SK-N-SH treated with all-trans-retinoic acid at 6 μM for 48 hours (cell line): ENCODE results near the gene AHSA1.
A peak's percentile ranks its signal among the peaks of the same experiment; 100 is the strongest.

Experiments
- ATAC-seq: fragments of 200-7000 bp; cut with Tn5 transposase; 3 replicates; pipeline ENCODE4 v1.9.1; 2020; ENCODE audit warnings: mild to moderate bottlenecking, moderate library complexity
- ARNTL ChIP-seq: fragments of 450-650 bp; formaldehyde crosslinking; IDR thresholded peaks from 2 replicates; pipeline ENCODE4 v1.5.0; 2020; ENCODE audit warnings: low read depth, mild to moderate bottlenecking, moderate library complexity, borderline replicate concordance
- CSDC2 ChIP-seq: fragments of 250-450 bp; sonication (Bioruptor Pico); IDR thresholded peaks from 2 replicates; pipeline ENCODE4 v1.5.0; 2020; ENCODE audit warnings: mild to moderate bottlenecking, moderate library complexity
- ESRRG ChIP-seq: fragments of 250-450 bp; sonication (Bioruptor Pico); IDR thresholded peaks from 2 replicates; pipeline ENCODE4 v1.6.1; 2021; ENCODE audit warnings: mild to moderate bottlenecking
- OSR1 ChIP-seq: fragments of 250-450 bp; sonication (Bioruptor Pico); IDR thresholded peaks from 2 replicates; pipeline ENCODE4 v1.8.0; 2022; ENCODE audit warnings: moderate library complexity, mild to moderate bottlenecking, inconsistent platforms
- POU6F1 ChIP-seq: fragments of 250-450 bp; sonication (Bioruptor Pico); IDR thresholded peaks from 2 replicates; pipeline ENCODE4 v1.8.0; 2021; ENCODE audit warnings: low read depth, mild to moderate bottlenecking, moderate library complexity, borderline replicate concordance
- RARB ChIP-seq: fragments of 250-450 bp; sonication (Bioruptor Pico); IDR thresholded peaks from 2 replicates; pipeline ENCODE4 v1.8.0; 2021; ENCODE audit warnings: mild to moderate bottlenecking, moderate library complexity
- SNAI2 ChIP-seq: fragments of 250-450 bp; sonication (Bioruptor Pico); IDR thresholded peaks from 2 replicates; pipeline ENCODE4 v1.5.0; 2020; ENCODE audit warnings: mild to moderate bottlenecking, moderate library complexity
- TCF4 ChIP-seq: fragments of 250-450 bp; sonication (Bioruptor Pico); IDR thresholded peaks from 2 replicates; pipeline ENCODE4 v1.8.0; 2021; ENCODE audit warnings: mild to moderate bottlenecking, moderate library complexity, borderline replicate concordance
- TOX ChIP-seq: fragments of 250-450 bp; sonication (Bioruptor Pico); IDR thresholded peaks from 2 replicates; pipeline ENCODE4 v1.8.0; 2021; ENCODE audit warnings: mild to moderate bottlenecking, moderate library complexity, borderline replicate concordance
- TSHZ2 ChIP-seq: fragments of 250-450 bp; sonication (Bioruptor Pico); IDR thresholded peaks from 2 replicates; pipeline ENCODE4 v1.5.0; 2020; ENCODE audit warnings: mild to moderate bottlenecking, moderate library complexity
- ZC3H10 ChIP-seq: fragments of 250-450 bp; sonication (Bioruptor Pico); IDR thresholded peaks from 2 replicates; pipeline ENCODE4 v1.5.1; 2021; ENCODE audit warnings: mild to moderate bottlenecking, moderate library complexity
- ZFP3 ChIP-seq: fragments of 250-450 bp; sonication (Bioruptor Pico); IDR thresholded peaks from 2 replicates; pipeline ENCODE4 v1.5.0; 2020; ENCODE audit warnings: mild to moderate bottlenecking, moderate library complexity
- ZFP30 ChIP-seq: fragments of 450-650 bp; formaldehyde crosslinking; IDR thresholded peaks from 2 replicates; pipeline ENCODE4 v1.5.0; 2022; ENCODE audit warnings: mild to moderate bottlenecking, moderate library complexity
- ZNF565 ChIP-seq: fragments of 450-650 bp; formaldehyde crosslinking; conservative IDR thresholded peaks from 2 replicates; pipeline ENCODE4 v1.5.0; 2020; ENCODE audit warnings: low read depth, mild to moderate bottlenecking, moderate library complexity
- ZNF8 ChIP-seq: fragments of 450-650 bp; formaldehyde crosslinking; IDR thresholded peaks from 2 replicates; pipeline ENCODE4 v1.5.0; 2020; ENCODE audit warnings: mild to moderate bottlenecking, moderate library complexity
- TF ChIP-seq, protein P1 (sequence below): fragments of 250-450 bp; sonication (Bioruptor Pico); IDR thresholded peaks from 2 replicates; pipeline ENCODE4 v1.5.1; 2021; ENCODE audit warnings: mild to moderate bottlenecking, moderate library complexity
- TF ChIP-seq, protein P2 (sequence below): fragments of 250-450 bp; sonication (Bioruptor Pico); IDR thresholded peaks from 2 replicates; pipeline ENCODE4 v1.8.0; 2020; ENCODE audit warnings: mild to moderate bottlenecking, moderate library complexity, borderline replicate concordance
- TF ChIP-seq, protein P3 (sequence below): fragments of 250-450 bp; sonication (Bioruptor Pico); IDR thresholded peaks from 2 replicates; pipeline ENCODE4 v1.5.1; 2020; ENCODE audit warnings: low read depth, mild to moderate bottlenecking, moderate library complexity

Gene AHSA1

DNA sequence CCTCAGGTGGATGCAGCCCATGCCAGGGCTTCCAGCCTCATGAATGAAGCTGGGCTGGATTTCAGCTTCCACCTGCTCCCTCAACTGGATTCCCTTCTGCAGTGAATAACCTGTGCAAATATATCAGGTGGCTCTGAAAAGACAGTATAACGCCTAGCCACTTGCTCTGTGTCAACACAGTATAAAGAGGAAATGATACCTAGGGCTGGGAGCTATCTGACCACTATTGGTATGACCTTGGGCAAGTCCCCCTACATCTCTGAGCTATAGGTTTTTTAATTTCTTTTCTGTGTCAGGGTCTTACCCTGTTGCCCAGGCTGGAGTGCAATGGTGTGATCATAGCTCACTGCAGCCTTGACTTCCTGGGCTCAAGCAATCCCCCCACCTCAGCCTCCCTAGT, 20.9 kb downstream of the AHSA1 start:
- TF ChIP-seq POU6F1 (CRISPR knock-in tag) (no peak), RARB (CRISPR knock-in tag) (no peak), ESRRG (no peak), CSDC2 (CRISPR knock-in tag) (no peak), ZNF8 (no peak), ZNF565 (CRISPR knock-in tag) (no peak), ZFP30 (CRISPR knock-in tag) (no peak)
- ATAC-seq: no peak

DNA sequence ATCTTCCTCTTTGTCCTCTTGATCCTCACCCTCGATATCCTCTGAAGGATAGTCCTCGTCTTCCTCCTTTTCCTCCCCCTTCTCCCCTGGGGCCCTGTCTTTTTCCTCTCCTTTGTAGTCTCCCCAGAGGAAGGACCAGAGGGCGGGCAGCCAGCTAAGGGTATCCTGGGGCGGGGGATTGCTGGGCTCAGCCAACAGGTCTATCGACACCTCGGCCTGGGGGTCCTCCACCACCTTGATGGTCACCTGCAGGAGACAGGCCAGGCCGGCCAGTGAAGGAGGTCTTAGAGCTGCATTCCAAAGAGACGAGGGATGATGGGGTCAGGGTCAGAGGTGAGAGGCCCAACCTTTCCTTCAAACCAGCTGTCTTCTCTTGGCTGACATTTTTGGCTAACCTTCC, 24.5 kb downstream of the AHSA1 start:
- TF ChIP-seq ESRRG (no peak), RARB (CRISPR knock-in tag) (no peak), ZFP3 (no peak), POU6F1 (CRISPR knock-in tag) (no peak)
- TF ChIP-seq, protein P1, sequence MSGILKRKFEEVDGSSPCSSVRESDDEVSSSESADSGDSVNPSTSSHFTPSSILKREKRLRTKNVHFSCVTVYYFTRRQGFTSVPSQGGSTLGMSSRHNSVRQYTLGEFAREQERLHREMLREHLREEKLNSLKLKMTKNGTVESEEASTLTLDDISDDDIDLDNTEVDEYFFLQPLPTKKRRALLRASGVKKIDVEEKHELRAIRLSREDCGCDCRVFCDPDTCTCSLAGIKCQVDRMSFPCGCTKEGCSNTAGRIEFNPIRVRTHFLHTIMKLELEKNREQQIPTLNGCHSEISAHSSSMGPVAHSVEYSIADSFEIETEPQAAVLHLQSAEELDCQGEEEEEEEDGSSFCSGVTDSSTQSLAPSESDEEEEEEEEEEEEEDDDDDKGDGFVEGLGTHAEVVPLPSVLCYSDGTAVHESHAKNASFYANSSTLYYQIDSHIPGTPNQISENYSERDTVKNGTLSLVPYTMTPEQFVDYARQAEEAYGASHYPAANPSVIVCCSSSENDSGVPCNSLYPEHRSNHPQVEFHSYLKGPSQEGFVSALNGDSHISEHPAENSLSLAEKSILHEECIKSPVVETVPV (CRISPR knock-in tag): no peak
- TF ChIP-seq, all 23 proteins: peak for 0
- ATAC-seq: no peak

GRCh38 chr14:77485256-77485655, 27.4 kb downstream of the AHSA1 start:
- TF ChIP-seq ZNF565 (CRISPR knock-in tag): no peak
- TF ChIP-seq ZNF8: no peak
- TF ChIP-seq SNAI2 (CRISPR knock-in tag): no peak
- TF ChIP-seq ZFP3: no peak
- TF ChIP-seq POU6F1 (CRISPR knock-in tag): no peak

GRCh38 chr14:77485901-77486678, 28.2 kb downstream of the AHSA1 start:
- peak; percentile 81 for ATAC-seq
- TF ChIP-seq POU6F1 (CRISPR knock-in tag) (no peak), TCF4 (no peak), ARNTL (no peak), TSHZ2 (no peak), OSR1 (CRISPR knock-in tag) (no peak), TOX (CRISPR knock-in tag) (no peak), SNAI2 (CRISPR knock-in tag) (no peak), ZFP30 (CRISPR knock-in tag) (no peak), ZNF8 (no peak), ZNF565 (CRISPR knock-in tag) (no peak), CSDC2 (CRISPR knock-in tag) (no peak), ZC3H10 (CRISPR knock-in tag) (no peak)
- TF ChIP-seq, protein P2, sequence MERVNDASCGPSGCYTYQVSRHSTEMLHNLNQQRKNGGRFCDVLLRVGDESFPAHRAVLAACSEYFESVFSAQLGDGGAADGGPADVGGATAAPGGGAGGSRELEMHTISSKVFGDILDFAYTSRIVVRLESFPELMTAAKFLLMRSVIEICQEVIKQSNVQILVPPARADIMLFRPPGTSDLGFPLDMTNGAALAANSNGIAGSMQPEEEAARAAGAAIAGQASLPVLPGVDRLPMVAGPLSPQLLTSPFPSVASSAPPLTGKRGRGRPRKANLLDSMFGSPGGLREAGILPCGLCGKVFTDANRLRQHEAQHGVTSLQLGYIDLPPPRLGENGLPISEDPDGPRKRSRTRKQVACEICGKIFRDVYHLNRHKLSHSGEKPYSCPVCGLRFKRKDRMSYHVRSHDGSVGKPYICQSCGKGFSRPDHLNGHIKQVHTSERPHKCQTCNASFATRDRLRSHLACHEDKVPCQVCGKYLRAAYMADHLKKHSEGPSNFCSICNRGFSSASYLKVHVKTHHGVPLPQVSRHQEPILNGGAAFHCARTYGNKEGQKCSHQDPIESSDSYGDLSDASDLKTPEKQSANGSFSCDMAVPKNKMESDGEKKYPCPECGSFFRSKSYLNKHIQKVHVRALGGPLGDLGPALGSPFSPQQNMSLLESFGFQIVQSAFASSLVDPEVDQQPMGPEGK: no peak
- TF ChIP-seq, protein P3, sequence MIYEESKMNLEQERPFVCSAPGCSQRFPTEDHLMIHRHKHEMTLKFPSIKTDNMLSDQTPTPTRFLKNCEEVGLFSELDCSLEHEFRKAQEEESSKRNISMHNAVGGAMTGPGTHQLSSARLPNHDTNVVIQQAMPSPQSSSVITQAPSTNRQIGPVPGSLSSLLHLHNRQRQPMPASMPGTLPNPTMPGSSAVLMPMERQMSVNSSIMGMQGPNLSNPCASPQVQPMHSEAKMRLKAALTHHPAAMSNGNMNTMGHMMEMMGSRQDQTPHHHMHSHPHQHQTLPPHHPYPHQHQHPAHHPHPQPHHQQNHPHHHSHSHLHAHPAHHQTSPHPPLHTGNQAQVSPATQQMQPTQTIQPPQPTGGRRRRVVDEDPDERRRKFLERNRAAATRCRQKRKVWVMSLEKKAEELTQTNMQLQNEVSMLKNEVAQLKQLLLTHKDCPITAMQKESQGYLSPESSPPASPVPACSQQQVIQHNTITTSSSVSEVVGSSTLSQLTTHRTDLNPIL (CRISPR knock-in tag): no peak

More at GRCh38 chr14:77485256-77485655, 27.4 kb downstream of the AHSA1 start:
- ATAC-seq: peak; percentile 43
